HUES6 (cell line): ENCODE results near the gene STK32C.
"Not testable (repeated sequence)": the region's sequence is repeated elsewhere in the genome, so short reads cannot be mapped to it uniquely, and the experiment has no call there.

ENCODE experiments used
- H3K27ac ChIP-seq: 2 replicates; pipeline ENCODE4 v1.7.0; 2013; ENCODE audit warnings: low read depth, mild to moderate bottlenecking, low read length, inconsistent platforms
- H3K27me3 ChIP-seq: 2 replicates; pipeline ENCODE4 v1.6.1; 2013; ENCODE audit warnings: low read length; ENCODE audit not compliant: control insufficient read depth, insufficient read depth
- H3K36me3 ChIP-seq: 2 replicates; pipeline ENCODE4 v1.6.1; 2013; ENCODE audit warnings: low read length; ENCODE audit not compliant: control insufficient read depth, insufficient read depth
- H3K4me1 ChIP-seq: 2 replicates; pipeline ENCODE4 v1.6.1; 2013; ENCODE audit warnings: low read length; ENCODE audit not compliant: control insufficient read depth, insufficient read depth
- H3K4me3 ChIP-seq: 2 replicates; pipeline ENCODE4 v1.5.1; 2013; ENCODE audit warnings: low read depth, low read length
- H3K9ac ChIP-seq: one replicate; pipeline ENCODE4 v1.6.1; 2013; ENCODE audit warnings: mild to moderate bottlenecking, low read length
- H3K9me3 ChIP-seq: 2 replicates; pipeline ENCODE4 v1.6.1; 2013; ENCODE audit warnings: low read depth, low read length; ENCODE audit not compliant: control insufficient read depth, insufficient read depth

Gene STK32C

DNA sequence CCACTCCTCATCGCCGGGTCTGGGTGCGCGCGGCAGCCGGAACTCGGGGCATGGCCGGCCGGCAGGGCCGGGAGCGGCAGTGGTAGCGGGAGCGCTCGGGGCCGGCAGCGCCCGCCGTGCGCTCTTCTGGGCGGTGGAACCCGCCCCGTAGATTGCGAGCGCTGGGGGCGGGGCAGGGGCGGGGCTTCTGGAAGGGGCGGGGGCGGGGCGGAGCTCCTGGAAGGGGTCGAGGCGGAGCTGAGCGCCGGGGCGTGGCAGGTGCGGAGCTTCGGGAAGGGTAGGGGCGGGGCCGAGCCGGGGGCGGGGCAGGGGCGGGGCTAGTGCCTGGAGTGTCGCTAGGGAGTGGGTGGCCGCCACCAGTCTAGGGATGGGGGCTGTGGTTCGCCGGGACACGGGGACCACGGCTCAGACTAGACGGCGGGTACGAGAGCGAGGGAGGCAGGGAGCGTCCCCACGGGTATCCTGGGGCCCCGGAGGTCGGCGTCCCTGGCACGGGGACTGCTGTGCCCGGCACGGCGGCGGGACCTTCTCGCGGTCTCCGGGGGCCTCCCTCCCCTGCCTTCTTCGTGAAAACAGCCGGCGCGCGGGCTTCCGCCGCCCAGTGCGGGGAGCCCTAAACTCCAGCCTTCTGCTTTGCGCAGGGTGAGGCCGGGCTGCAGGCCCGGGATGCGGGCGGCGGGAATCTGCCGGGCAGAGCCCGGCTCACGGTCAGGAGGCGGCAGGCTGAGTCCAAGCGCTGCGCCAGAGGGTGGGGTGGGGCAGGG is at the start of gene STK32C:
STK32C (minus strand) TSS at position 128 of the 764 bp plus-strand sequence; CDS start at position 11, 117 bp downstream.
- Histone ChIP-seq H3K27ac (no peak within 1 kb of the TSS), H3K4me3 (peak within 1 kb of the TSS; percentile 73), H3K9ac (no peak within 1 kb of the TSS)

GRCh38 chr10:132356621-132357195 is 49.0 kb upstream of the STK32C start:
- Histone ChIP-seq H3K4me3 (no peak overlapping the region), H3K27me3 (no peaks in the 10 kb centered on the region), H3K36me3 (no peaks in the 10 kb centered on the region), H3K9ac (no peak overlapping the region), H3K27ac (no peak overlapping the region), H3K4me1 (no peaks in the 10 kb centered on the region), H3K9me3 (no peaks in the 10 kb centered on the region)

More for the DNA sequence above, at the start of gene STK32C:
- Histone ChIP-seq H3K36me3 (no peaks in the 10 kb centered on the region), H3K4me1 (peaks cover 9% of the 10 kb centered on the region), H3K27me3 (peaks cover 67% of the 10 kb centered on the region), H3K9me3 (peaks cover 17% of the 10 kb centered on the region)

DNA sequence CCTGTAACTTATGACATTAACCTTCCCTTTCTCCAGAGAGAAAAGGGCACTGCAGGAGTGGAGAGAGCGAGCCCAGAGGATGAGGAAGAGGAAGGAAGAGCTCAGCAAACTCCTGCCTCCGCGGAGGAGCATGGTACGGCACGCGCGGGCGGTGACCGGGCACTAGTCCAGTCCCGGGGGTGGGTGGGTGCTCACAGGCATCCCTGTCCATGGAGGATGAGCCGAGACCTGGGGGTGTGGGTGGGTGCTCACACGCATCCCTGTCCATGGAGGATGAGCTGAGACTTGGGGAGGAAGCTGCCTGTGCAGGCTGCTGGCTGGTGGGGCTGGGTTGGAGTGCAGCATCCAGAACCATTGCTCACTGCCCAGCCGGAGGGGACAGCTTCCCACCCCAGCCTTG is 48.0 kb upstream of the STK32C start:
- Histone ChIP-seq H3K9ac (no peak overlapping the region), H3K36me3 (no peaks in the 10 kb centered on the region), H3K4me3 (no peak overlapping the region), H3K4me1 (no peaks in the 10 kb centered on the region), H3K27me3 (no peaks in the 10 kb centered on the region), H3K27ac (no peak overlapping the region), H3K9me3 (no peaks in the 10 kb centered on the region)

- Histone ChIP-seq H3K9ac (no peak overlapping the region), H3K4me1 (no peaks in the 10 kb centered on the region), H3K4me3 (no peak overlapping the region), H3K9me3 (no peaks in the 10 kb centered on the region), H3K27ac (no peak overlapping the region), H3K27me3 (no peaks in the 10 kb centered on the region), H3K36me3 (no peaks in the 10 kb centered on the region)
Measured at GRCh38 chr10:132355297-132355696, 47.5 kb upstream of the STK32C start.

DNA sequence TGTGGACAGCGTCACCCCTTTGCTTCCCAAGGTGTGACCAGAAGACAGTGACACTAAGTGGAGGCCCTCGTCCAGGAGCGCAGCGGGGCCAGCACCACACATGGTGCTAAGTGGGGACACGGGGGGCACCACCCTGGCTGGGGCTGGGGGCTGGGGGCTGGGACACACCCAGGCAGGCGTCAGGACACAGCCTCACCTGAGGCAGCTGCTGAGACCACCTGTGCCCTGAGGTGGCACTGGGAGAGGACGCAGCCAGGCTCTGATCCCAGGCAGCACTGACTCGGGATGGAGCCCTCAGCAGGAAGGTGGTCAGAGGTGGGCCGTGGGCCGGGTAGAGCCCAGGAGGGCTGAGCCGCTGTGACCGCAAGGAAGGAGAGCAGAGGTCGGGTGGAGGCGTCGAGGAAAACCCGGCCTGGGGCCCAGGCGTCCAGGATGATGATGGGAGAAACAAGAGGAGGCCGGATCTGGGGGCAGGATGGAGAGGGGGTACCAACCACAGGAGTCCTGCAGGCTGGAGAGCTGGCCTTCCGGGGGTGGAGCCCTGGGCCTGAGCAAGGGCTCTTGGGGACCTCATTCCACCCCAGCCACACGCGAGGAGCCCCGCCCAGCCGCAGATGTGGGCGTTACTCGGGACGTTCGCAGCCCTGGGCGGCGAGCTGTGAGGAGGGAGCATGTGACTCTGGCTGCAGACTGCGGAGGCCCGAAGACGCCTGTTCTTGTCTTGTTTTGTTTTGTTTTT is 46.8 kb upstream of the STK32C start:
- Histone ChIP-seq H3K27ac (no peak overlapping the region), H3K4me3 (no peak overlapping the region), H3K9ac (no peak overlapping the region), H3K27me3 (no peaks in the 10 kb centered on the region), H3K36me3 (no peaks in the 10 kb centered on the region), H3K9me3 (no peaks in the 10 kb centered on the region), H3K4me1 (no peaks in the 10 kb centered on the region)

- Histone ChIP-seq H3K4me3 (no peak overlapping the region), H3K27me3 (no peaks in the 10 kb centered on the region), H3K9me3 (no peaks in the 10 kb centered on the region), H3K36me3 (no peaks in the 10 kb centered on the region), H3K4me1 (no peaks in the 10 kb centered on the region), H3K9ac (no peak overlapping the region), H3K27ac (no peak overlapping the region)
Measured at GRCh38 chr10:132353456-132354355, 46.0 kb upstream of the STK32C start.

GRCh38 chr10:132352462-132353308 is 44.9 kb upstream of the STK32C start:
- not testable (repeated sequence) for H3K4me1 ChIP-seq, H3K27ac ChIP-seq, H3K27me3 ChIP-seq, H3K9me3 ChIP-seq, H3K4me3 ChIP-seq, H3K36me3 ChIP-seq, H3K9ac ChIP-seq

- Histone ChIP-seq H3K4me3 (no peak overlapping the region), H3K27me3 (no peaks in the 10 kb centered on the region), H3K27ac (no peak overlapping the region), H3K4me1 (no peaks in the 10 kb centered on the region), H3K9ac (no peak overlapping the region), H3K9me3 (no peaks in the 10 kb centered on the region), H3K36me3 (no peaks in the 10 kb centered on the region)
Measured at GRCh38 chr10:132351611-132352010, 43.9 kb upstream of the STK32C start.

GRCh38 chr10:132350946-132351345 is 43.2 kb upstream of the STK32C start:
- H3K4me1 ChIP-seq, result no peaks in the 10 kb centered on the region
- H3K9me3 ChIP-seq, result no peaks in the 10 kb centered on the region
- no peaks in the 10 kb centered on the region for H3K27me3 ChIP-seq
- no peak overlapping the region for H3K4me3 ChIP-seq
- H3K27ac ChIP-seq, result no peak overlapping the region
- H3K36me3 ChIP-seq, result no peaks in the 10 kb centered on the region
- no peak overlapping the region for H3K9ac ChIP-seq

DNA sequence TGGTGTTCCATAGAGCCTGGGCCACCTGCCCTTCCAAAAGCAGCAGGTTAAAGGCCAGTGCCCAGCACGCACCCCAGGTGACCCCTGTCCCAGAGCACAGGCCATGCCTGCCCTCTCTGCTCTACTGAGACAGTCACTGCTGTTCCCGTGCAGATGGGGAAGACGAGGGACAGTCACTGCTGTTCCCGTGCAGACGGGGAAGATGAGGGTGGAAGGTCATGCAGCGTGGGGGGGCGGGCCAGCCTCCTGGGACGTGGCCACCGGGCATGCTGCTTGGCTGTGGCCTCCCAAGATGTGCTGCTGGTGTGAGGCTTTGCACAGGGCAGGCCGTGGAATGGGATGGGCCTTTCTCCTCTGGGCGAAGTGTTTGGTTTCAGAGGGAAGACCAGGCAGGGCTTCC is 42.6 kb upstream of the STK32C start:
- H3K4me1 ChIP-seq, result no peaks in the 10 kb centered on the region
- no peak overlapping the region for H3K9ac ChIP-seq
- H3K36me3 ChIP-seq, result no peaks in the 10 kb centered on the region
- no peak overlapping the region for H3K4me3 ChIP-seq
- no peaks in the 10 kb centered on the region for H3K9me3 ChIP-seq
- no peaks in the 10 kb centered on the region for H3K27me3 ChIP-seq
- H3K27ac ChIP-seq, result no peak overlapping the region
